HFF-Myc (cell line): ENCODE data around the gene RGS19.

ENCODE experiments used
- DNase-seq: peaks from one replicate; pipeline ENCODE4 v3.0.0-alpha.2; 2011; ENCODE audit warnings: low read depth; ENCODE audit errors: extremely low read depth
- H3K4me3 ChIP-seq: replicated peaks from 2 replicates; pipeline ENCODE4 v1.5.1; 2011; ENCODE audit warnings: low read depth, mild to moderate bottlenecking, control low read depth, low read length
- CTCF ChIP-seq: IDR thresholded peaks from 2 replicates; pipeline ENCODE4 v1.5.1; 2012; ENCODE audit warnings: mild to moderate bottlenecking, low read depth, low read length, control low read depth; ENCODE audit errors: missing control alignments

Gene RGS19

GRCh38 chr20:64074963-64075362 lies 4.4 kb downstream of the RGS19 start:
- TF ChIP-seq CTCF = no peak

GRCh38 chr20:64074184-64074789 lies 5.0 kb downstream of the RGS19 start:
- no peak for DNase-seq
- no peak overlapping the region for H3K4me3 ChIP-seq
- TF ChIP-seq CTCF = no peak

More at GRCh38 chr20:64074963-64075362, 4.4 kb downstream of the RGS19 start:
- no peak overlapping the region for H3K4me3 ChIP-seq
- DNase-seq = no peak

- no peak for DNase-seq
- no peak for TF ChIP-seq CTCF
- H3K4me3 ChIP-seq = no peak overlapping the region
Measured at GRCh38 chr20:64073476-64074183, 5.7 kb downstream of the RGS19 start.

- DNase-seq = no peak
- H3K4me3 ChIP-seq = no peak overlapping the region
- no peak for TF ChIP-seq CTCF
Measured at GRCh38 chr20:64072498-64073063, 6.7 kb downstream of the RGS19 start.

GRCh38 chr20:64071341-64072332 lies 7.7 kb downstream of the RGS19 start:
- TF ChIP-seq CTCF = no peak
- no peak for DNase-seq
- no peak overlapping the region for H3K4me3 ChIP-seq

- TF ChIP-seq CTCF = no peak
- H3K4me3 ChIP-seq = no peak overlapping the region
- DNase-seq = no peak
Measured at GRCh38 chr20:64070244-64070993, 8.9 kb downstream of the RGS19 start.
